ENCODE results near the gene PLEKHJ1.

DNA sequence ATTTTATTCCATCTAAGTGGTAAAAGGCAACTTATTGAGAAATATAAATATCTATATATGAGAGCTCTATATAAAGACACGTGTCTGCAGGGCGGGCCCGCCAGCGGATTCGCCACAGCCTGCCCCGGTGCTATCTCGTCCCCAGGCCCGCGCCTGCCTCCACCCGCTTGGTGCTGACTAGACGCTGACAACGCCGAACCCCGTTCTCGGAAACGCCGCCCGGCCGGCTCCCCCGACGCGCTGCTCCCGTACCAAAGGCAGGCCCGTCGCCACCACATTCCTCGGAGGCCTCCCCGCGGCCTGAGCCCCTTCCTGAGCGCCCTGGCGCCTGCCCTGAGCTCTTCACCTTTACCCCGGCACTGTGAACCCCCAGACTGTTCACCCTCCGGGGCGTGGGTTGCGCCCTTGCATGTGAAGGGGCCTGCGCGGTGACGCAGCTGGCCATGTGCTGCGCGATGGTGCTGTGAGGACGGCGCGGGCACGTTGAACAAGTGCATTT lies 6.0 kb downstream of the PLEKHJ1 start:
- TF ChIP-seq POLR2A (IDR thresholded peaks at IDR 0.05) (no peak), EP300 (IDR thresholded peaks at IDR 0.05) (no peak), POLR2AphosphoS5 (IDR thresholded peaks at IDR 0.05) (no peak)
- TF ChIP-seq, protein P1, sequence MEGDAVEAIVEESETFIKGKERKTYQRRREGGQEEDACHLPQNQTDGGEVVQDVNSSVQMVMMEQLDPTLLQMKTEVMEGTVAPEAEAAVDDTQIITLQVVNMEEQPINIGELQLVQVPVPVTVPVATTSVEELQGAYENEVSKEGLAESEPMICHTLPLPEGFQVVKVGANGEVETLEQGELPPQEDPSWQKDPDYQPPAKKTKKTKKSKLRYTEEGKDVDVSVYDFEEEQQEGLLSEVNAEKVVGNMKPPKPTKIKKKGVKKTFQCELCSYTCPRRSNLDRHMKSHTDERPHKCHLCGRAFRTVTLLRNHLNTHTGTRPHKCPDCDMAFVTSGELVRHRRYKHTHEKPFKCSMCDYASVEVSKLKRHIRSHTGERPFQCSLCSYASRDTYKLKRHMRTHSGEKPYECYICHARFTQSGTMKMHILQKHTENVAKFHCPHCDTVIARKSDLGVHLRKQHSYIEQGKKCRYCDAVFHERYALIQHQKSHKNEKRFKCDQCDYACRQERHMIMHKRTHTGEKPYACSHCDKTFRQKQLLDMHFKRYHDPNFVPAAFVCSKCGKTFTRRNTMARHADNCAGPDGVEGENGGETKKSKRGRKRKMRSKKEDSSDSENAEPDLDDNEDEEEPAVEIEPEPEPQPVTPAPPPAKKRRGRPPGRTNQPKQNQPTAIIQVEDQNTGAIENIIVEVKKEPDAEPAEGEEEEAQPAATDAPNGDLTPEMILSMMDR (IDR thresholded peaks at IDR 0.05), result no peak

Measured in suprapubic skin (tissue), 4 donors.